Glomerular visceral epithelial cell (primary cell): ENCODE results near the gene DLGAP1.
"Not testable (repeated sequence)": the region's sequence is repeated elsewhere in the genome, so short reads cannot be mapped to it uniquely, and the experiment has no call there.

Experiments used
- DNase-seq: peaks from one replicate; pipeline ENCODE4 v3.0.0-alpha.2; 2016; ENCODE audit errors: extremely low spot score

The DLGAP1 gene

DNA sequence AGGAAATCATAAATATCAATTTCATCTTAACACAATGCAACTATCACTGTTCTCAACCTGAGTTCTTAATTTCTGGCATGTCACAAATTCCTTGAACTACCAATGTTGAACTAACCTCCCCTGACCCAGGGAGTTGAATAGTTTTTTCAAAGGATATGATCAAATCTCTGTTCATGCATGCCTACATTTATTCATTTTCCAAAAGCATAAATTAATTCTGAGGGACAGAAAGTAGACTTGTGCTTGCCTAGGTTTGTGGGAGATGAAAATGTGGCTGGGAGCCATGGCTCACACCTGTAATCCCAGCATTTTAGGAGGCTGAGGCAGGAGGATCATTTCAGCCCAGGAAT is 829.4 kb downstream of the DLGAP1 start:
- peak; percentile 32 for DNase-seq

GRCh38 chr18:3624935-3625741 is 830.0 kb downstream of the DLGAP1 start:
- DNase-seq = peak; percentile 99

GRCh38 chr18:3624546-3624934 is 830.6 kb downstream of the DLGAP1 start:
- no peak for DNase-seq

DNA sequence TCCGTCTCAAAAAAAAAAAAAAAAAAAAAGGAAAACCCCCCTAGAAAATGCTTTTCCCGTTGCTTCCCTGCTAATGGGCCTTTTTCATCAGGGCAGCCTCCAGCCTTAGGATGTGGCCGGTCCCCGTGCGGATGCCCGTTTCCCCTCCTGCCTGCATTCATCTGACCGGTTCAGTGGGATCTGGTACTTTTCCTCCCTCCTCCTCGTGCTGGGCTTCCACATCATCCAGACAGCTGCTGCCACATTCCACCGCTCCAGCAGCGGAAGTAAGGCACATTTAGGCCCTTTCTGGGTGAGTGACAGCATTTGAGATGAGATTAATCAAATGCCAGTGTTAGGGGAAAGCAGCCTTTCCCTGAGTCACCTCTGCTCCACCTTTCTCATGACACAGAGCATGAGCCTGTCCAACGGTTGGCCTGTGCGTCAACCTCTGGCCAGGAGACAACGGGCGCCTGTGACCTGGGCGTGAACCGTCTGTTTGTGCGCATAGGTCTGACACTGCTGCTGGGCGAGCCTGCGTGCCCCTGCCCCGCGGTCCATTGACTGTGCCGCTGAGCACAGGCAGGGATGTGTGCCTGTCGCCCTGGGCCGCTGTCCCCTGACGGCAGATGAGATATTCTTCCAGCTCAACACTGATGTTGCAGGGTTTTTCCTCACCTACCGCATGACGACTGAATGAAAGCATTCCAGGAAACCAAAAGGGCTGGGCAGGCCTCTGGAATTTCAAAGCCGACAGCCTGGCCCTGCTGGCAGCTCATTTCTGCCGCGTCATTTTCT is 831.1 kb downstream of the DLGAP1 start:
- DNase-seq = peak; percentile 98

- no peak for DNase-seq
These were observed 834.7 kb downstream of the DLGAP1 start for GRCh38 chr18:3620146-3621119.

GRCh38 chr18:3619746-3620145 is 835.4 kb downstream of the DLGAP1 start:
- no peak for DNase-seq

- DNase-seq = no peak
These were observed 835.9 kb downstream of the DLGAP1 start for GRCh38 chr18:3619222-3619621.

GRCh38 chr18:3616744-3617143 is 838.4 kb downstream of the DLGAP1 start:
- DNase-seq = no peak

DNA sequence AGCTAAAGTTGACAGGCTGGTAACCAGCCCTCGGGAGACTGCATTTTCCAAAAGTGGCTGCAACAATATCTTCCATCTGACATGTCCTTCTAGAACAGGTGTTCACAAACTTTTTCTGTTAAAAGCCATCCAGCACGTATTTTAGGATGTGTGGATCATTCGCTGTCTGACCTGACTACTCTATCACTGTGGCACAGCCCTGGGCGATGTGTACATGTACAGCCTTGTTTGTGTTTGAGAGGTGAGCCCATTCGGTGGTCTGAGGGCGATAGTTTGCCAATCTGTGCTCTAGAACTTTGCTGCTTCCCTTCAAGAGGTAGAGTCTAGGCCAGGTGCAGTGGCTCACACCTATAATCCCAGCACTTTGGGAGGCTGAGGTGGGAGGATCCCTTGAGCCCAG is 839.0 kb downstream of the DLGAP1 start:
- no peak for DNase-seq

DNA sequence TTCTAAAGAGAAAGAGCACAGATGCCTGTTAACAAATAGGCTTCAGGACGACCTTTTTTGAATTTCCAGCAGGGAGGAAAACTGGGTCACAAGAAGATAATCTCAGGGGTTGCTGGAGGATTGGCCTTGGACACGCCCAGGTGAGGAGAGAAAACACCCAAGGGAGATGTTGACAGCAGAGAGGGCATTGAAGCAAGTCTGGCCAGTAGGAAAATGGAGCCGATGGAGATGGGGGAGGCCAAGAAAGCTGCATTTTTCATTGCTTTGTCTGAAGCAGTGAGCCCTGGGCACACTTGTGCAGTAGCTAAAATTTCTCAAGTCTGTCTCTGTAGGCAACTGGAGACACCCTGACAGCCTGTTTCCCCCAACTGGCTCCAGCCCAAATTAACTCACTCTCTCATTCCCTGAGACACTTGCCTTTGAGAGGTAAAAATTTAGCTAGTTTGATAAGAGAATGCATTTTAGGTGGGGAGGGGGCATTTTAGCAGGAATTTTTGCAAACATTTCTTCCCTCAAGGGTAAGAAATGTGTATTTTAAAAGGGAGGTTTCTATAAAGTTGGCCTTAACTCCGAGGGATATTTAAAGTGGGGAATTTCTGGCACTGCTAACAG is 839.6 kb downstream of the DLGAP1 start:
- DNase-seq = no peak

DNA sequence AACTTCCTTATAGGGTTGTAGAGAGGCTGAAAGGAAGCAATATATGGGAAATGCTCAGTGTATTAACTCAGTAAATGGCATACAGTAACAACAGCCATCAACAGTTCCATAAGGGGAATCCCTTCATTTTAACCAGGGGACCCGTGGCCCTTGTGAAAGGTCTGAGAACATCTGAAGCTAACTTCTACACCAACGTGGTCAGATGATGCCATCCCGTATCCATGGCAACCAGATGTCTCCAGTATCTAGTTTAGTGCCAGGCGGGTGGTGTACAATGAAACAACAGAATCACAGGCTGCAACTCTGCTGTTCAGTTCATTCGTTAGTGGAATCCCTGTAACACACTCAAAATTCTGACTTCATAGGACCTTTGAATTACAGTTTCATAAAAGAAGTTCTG is 842.8 kb downstream of the DLGAP1 start:
- DNase-seq = no peak

DNA sequence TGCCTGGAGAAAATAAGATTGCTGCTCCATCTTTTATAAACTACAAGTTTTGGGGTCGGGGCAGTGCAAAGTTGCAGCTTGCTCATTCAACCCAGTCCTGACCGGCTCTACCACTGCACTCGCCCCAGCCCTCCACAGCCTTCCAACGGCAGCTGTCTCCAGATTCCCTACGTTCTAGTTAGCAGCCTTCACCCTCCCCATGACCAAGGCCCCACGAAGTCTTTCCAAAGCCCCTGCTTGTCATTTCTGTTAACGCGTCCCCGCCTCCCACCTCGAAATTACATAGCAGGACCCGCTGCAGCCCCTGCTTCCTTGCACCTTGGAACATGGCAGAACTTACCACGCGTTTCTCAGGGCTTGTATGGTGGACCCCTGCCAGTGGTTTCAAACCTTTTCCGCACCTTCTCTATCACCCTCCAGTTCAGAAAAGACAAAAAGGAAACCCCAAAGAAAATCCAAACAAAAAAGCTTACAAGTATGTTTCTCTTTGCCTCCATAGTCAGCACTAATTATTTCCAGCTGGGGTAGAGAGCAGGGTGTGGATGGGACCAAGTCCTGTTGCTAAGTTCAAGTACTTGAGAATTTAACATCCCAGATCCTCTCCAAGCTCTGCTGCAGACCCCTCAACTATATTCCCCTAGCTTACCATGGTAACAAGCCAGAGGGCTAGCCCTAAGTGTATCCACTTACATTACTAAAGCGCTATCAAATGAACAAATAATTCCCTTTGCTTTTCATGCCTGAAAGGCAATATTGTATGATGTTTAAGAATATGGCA is 843.6 kb downstream of the DLGAP1 start:
- no peak for DNase-seq

DNA sequence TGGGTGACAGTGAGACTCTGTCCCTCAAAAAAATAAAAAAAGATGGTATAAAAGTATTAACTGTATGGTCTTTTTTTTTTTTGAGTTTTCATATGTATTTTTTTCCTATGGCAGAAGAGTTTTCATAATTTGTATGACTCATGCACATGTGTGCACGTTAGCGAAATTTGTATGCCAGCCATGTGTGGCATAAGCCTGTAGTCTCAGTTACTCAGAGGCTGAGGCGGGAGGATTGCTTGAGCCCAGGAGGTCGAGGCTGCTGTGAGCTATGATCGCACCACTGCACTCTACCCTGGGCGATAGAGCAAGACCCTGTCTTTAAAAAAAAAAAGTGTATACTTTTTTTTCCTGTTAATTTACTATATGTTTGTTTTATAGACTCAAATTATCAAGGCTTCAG is 844.3 kb downstream of the DLGAP1 start:
- no peak for DNase-seq

GRCh38 chr18:3610188-3610708 is 844.9 kb downstream of the DLGAP1 start:
- no peak for DNase-seq

GRCh38 chr18:3608488-3608887 is 846.6 kb downstream of the DLGAP1 start:
- no peak for DNase-seq

DNA sequence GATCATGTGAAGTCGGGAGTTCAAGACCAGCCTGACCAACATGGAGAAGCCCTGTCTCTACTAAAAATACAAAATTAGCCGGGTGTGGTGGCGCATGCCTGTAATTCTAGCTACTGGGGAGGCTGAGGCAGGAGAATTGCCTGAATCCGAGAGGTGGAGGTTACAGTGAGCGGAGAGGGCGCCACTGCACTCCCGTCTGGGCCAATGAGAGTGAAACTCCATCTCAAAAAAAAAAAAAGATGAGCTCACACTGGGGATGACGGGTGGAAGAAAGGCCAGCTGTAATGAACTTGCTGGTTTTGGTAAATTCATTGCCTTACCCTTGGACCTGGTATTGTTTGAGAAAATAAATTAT is 847.0 kb downstream of the DLGAP1 start:
- DNase-seq = not testable (repeated sequence)

DNA sequence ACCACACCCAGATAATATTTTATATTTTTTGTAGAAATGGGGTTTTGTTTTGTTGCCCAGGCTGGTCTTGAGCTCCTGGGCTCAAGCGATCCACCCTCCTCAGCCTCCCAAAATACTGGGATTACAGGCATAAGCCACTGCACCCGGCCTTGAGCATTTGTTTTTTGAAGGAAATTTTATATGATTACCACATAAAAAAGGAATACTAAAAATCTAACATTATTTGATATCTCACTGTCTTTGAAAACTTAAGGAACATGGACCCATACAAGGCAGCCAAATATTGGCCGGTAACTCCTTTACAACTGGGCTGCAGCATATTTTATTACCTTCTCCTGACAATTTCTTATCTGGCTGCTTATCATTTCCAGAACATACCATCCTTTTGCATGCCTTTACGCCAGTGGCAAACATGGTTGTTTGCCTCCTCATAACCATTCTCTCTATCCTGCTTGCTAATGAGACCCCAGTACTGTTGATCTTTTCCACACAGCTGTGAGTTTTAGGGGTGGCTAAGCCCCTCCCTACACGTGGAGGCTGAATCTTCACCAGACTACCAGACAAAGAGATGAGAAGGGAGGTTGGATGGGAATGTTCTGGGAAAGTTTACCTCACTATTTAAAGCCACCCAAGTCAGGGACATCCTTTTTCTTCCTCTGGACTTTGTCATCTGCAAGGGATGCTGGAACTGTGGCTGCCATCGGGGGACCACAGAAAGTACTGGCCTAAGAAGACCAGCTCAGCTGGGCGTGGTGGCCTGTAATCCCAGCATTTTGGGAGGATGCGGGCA is 847.6 kb downstream of the DLGAP1 start:
- no peak for DNase-seq

GRCh38 chr18:3606863-3607262 is 848.2 kb downstream of the DLGAP1 start:
- not testable (repeated sequence) for DNase-seq

DNA sequence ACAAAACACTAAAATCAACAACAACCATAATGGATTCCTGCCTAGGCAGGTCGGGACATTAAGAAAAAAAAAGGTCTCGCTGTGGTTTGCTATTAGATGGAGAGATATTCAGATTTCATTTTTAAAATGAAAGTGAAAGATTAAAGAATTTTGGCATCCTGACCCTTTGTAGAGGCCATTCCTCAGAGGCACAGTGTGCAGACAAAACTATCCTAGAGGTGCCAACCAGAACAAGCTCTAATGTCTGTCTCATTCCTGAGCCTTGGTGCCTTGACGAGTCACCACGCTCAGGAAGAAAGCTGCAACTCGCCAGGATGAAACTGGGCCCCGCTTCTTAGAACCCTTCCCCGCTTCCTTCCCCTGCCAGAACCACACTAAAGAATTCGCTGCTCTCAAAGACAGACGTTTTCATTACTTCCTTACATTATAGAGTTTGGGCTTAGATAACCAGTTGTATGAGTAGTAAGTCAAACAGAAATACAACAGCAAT is 849.1 kb downstream of the DLGAP1 start:
- peak; percentile 53 for DNase-seq

DNA sequence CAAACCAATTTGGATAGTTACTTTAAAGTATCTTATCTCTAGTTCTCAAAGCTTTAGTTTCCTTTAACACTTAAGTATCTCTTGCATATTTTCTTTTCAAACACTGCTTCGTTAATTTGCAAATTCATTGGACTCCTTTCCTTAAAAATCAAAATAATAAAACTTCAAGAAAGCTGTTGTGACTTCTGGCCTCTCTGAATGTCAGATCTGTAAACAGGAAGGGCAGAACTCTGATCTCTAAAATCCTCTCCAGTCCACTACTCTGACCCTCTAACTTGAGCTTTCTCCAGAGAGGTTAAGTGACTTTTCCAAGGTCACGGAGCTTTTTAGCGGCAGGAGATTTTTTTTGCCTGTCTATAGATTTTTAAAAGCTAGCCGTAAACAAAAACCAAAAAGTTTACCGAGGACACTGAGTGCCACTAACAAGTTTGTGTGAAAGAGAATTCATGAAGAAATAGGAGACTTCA is 849.6 kb downstream of the DLGAP1 start:
- no peak for DNase-seq
